GM21619 (cell line): ENCODE measurements around the gene TLCD5.

ENCODE experiments used
- ATAC-seq: cut with Tn5 transposase; IDR thresholded peaks from one replicate; pipeline ENCODE4 v1.9.1; 2021; ENCODE audit not compliant: unreplicated experiment

Gene TLCD5

GRCh38 chr11:120306519-120307242 is 18.4 kb upstream of the TLCD5 start:
- ATAC-seq, result no peak

DNA sequence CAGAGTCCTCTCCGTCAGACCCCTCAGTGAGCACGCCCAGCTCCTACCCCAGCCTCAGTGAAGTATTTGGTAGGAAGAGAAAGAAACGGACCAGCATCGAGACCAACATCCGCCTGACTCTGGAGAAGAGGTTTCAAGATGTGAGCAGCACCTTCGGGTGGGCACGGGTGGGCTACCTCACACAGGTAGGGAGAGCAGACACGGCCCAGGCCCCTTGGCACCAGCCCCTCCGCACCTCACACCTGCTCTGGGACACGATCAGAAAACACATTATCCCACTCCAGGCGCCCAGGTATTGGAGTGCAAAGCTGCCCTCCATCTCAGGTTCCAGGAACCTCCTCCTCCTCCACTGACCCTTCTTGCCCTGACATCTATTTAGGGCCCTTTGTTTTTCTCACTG is 17.6 kb upstream of the TLCD5 start:
- no peak for ATAC-seq

- ATAC-seq, result no peak
Observed at GRCh38 chr11:120308081-120308480, 17.0 kb upstream of the TLCD5 start.

DNA sequence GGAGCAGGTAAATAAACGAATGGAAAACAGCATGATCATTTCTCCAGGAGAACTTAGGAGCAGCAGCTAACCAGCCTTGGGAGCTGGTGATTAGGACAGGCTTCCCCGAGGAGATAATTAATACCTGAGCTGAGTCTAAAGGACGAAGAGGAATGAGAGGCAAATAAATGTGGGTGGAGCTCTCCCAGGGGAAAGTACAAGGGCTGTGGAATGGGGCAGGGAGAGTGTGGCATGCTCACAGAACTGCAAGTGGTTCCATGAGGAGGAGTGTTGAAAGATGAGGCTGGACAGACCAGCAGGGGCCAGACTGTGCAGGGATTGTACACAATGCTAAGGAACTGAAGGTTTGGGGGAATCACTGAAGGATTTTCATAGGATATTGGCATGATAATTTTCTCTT is 14.2 kb upstream of the TLCD5 start:
- ATAC-seq, result no peak

GRCh38 chr11:120314861-120315260 is 10.2 kb upstream of the TLCD5 start:
- no peak for ATAC-seq

- no peak for ATAC-seq
Observed at GRCh38 chr11:120316880-120317688, 8.0 kb upstream of the TLCD5 start.

- no peak for ATAC-seq
Observed at GRCh38 chr11:120317689-120318480, 7.2 kb upstream of the TLCD5 start.

GRCh38 chr11:120318906-120319305 is 6.2 kb upstream of the TLCD5 start:
- ATAC-seq, result no peak

DNA sequence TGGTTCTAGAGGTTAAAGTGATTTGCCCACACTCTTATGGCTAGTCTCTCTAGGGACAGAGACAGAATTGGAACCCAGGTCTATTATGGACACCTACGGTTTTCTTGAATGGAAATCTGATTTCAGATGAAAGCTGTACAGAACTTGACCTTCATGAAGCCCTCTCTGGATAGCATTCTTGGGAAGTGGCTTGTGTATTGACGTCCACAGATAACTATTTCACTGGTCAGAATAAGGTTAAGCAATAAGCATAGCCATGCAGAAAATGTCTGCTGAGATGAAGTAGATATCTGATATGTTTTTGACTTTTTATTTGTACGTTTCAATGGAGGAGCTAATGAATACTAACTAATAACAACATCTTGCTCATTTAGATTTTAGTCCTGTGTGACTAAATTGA is 1.1 kb downstream of the TLCD5 start:
- ATAC-seq, result no peak

- no peak for ATAC-seq
Observed at GRCh38 chr11:120326845-120327281, 1.8 kb downstream of the TLCD5 start.

DNA sequence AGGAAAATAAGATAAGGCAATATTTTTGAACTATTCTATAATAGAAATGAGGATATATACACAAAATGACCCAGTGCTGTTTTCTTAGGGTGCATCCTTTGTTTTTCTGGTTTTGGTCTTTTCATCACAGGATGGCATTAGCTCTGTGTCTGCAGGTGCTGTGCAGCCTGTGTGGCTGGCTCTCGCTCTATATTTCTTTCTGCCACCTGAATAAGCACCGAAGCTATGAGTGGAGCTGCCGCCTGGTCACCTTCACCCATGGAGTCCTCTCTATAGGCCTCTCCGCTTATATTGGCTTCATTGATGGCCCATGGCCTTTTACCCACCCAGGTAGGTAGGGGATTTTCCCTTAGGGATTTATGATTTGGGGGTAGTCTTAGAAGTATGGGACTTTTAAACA is 2.2 kb downstream of the TLCD5 start:
- no peak for ATAC-seq

DNA sequence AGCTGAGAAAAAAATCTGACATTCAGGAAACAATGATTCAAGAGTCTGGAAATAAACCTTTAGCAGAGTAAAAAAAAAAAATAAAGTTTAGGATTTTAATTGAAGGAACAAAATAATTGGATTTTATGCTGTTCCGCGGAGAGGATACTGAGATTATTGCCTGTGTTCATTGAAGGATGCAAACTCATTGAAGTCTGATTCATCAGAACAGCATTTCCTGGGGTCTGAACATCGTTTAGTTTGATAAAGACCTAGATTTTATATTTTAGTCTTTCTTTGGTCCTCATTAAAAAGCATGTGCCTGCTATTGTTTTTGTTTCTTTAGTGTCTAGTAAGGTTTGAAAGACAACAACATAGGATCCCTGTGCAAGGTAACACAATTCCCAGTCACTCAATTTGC is 4.5 kb downstream of the TLCD5 start:
- ATAC-seq, result no peak

DNA sequence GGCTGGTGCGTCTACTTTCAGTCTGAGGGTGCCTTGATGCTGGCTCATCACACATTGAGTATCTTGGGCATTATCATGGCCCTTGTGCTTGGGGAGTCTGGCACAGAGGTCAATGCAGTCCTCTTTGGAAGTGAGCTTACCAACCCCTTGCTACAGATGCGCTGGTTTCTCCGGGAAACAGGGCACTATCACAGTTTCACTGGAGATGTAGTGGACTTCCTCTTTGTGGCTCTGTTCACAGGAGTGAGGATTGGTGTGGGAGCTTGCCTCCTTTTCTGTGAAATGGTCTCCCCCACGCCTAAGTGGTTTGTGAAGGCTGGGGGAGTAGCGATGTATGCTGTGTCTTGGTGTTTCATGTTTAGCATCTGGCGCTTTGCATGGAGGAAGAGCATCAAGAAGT is 4.9 kb downstream of the TLCD5 start:
- no peak for ATAC-seq

GRCh38 chr11:120331301-120331996 is 6.3 kb downstream of the TLCD5 start:
- no peak for ATAC-seq

- ATAC-seq, result no peak
Observed at GRCh38 chr11:120332822-120333716, 8.0 kb downstream of the TLCD5 start.

- no peak for ATAC-seq
Observed at GRCh38 chr11:120333801-120334200, 8.7 kb downstream of the TLCD5 start.

- no peak for ATAC-seq
Observed at GRCh38 chr11:120334332-120334731, 9.2 kb downstream of the TLCD5 start.

- no peak for ATAC-seq
Observed at GRCh38 chr11:120334894-120335462, 9.9 kb downstream of the TLCD5 start.

- ATAC-seq, result peak; percentile 22
Observed at GRCh38 chr11:120335556-120335907, 10.4 kb downstream of the TLCD5 start.
